ENCODE results near the gene KLHDC9. TPM values are rescaled to one million over a fixed set of nuclear protein-coding genes. Genes with fewer than 3 reads are reported as not detected.

KLHDC9 gene
- total and polyA plus RNA-seq, 2 donors (not counting 1 experiment from before 2014, with no cell fraction given), result 1.6 to 2.7 TPM

DNA sequence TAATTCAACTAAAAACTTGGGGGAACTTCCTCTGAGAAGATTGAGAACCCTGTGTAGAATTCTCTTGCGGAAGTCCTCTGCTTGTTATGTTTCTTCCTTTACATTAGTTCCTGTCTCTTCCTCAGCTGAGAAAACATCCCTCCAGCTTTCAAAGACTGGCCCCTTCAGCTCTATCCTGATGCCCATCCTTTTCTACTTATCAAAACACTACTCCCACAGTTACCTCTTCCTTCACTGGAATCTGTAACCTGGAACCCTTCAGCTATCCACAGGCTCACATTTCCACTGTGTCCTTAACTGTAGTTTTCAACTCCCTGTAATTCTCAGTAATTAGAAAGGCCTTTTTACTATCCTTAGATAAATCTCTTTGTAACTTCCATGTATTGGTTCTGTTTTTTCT lies 40.3 kb downstream of the KLHDC9 start:
- no peaks in the 10 kb centered on the region for H3K9me3 Mint-ChIP-seq (ENCODE audit: insufficient read depth)
- Histone ChIP-seq H3K9ac (ENCODE audit: low read length) (no peak overlapping the region), H2AFZ (ENCODE audit: insufficient read depth, low read depth, low read length, poor library complexity, severe bottlenecking) (no peak overlapping the region), H3K4me3 (ENCODE audit: control extremely low read depth in 1 of 5, extremely low read depth in 1 of 5, insufficient read depth in 1 of 5, low read depth in 2 of 5, low read length in 4 of 5) (no peak overlapping the region), H3K9me3 (ENCODE audit: control extremely low read depth in 1 of 3, control insufficient read depth in 2 of 3, insufficient read depth in 1 of 3, low read length in 2 of 3) (no peaks in the 10 kb centered on the region), H3K4me2 (replicated peaks; ENCODE audit: low read depth, low read length, poor library complexity, severe bottlenecking) (no peak overlapping the region), H3K27me3 (replicated peaks in 1 of 4; ENCODE audit: control extremely low read depth in 1 of 4, control insufficient read depth in 3 of 4, insufficient read depth in 4 of 4, low read length in 3 of 4) (no peaks in the 10 kb centered on the region), H3K27ac (ENCODE audit: low read length in 2 of 2) (no peak overlapping the region), H3K4me1 (ENCODE audit: control insufficient read depth in 2 of 2, insufficient read depth in 2 of 2, low read length in 2 of 2) (peaks cover 5 to 6% of the 10 kb centered on the region in 2 donors), H3K79me2 (ENCODE audit: control insufficient read depth, insufficient read depth, low read length) (peaks cover 28% of the 10 kb centered on the region), H4K20me1 (ENCODE audit: control insufficient read depth, insufficient read depth, low read length, poor library complexity, severe bottlenecking) (no peaks in the 10 kb centered on the region), H3K36me3 (replicated peaks in 1 of 2; ENCODE audit: control extremely low read depth in 1 of 2, control insufficient read depth in 1 of 2, extremely low read depth in 1 of 2, insufficient read depth in 2 of 2, low read length in 1 of 2) (no peaks in the 10 kb centered on the region)
- ChIA-PET POLR2A (no interaction called here), CTCF (interaction anchor here (0.7 to 10.0 kb wide), 11 partner anchors 11 to 148 kb away, joined by 3 to 82 read pairs (median 6); partner anchors contain the start of genes ARHGAP30, KLHDC9, PPOX and TSTD1)
- H3K27me3 Mint-ChIP-seq, result no peaks in the 10 kb centered on the region
- intact Hi-C loops (cut with micrococcal nuclease), result loop anchor here (10.0 kb wide), 1 partner anchor 424 kb away; the partner anchor contains the start of gene CD48
- ATAC-seq (ENCODE audit: low read depth) (no peak), DNase-seq (no peak)
- H3K4me3 Mint-ChIP-seq, result no peak overlapping the region
- TF ChIP-seq EZH2 (IDR thresholded peaks at IDR 0.05; ENCODE audit: borderline replicate concordance, insufficient read depth, low read depth, low read length, poor library complexity, severe bottlenecking), result no peak
- TF ChIP-seq, protein P1, sequence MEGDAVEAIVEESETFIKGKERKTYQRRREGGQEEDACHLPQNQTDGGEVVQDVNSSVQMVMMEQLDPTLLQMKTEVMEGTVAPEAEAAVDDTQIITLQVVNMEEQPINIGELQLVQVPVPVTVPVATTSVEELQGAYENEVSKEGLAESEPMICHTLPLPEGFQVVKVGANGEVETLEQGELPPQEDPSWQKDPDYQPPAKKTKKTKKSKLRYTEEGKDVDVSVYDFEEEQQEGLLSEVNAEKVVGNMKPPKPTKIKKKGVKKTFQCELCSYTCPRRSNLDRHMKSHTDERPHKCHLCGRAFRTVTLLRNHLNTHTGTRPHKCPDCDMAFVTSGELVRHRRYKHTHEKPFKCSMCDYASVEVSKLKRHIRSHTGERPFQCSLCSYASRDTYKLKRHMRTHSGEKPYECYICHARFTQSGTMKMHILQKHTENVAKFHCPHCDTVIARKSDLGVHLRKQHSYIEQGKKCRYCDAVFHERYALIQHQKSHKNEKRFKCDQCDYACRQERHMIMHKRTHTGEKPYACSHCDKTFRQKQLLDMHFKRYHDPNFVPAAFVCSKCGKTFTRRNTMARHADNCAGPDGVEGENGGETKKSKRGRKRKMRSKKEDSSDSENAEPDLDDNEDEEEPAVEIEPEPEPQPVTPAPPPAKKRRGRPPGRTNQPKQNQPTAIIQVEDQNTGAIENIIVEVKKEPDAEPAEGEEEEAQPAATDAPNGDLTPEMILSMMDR (IDR thresholded peaks at IDR 0.05), result no peak
- H3K4me1 Mint-ChIP-seq, result peaks cover 11% of the 10 kb centered on the region
- WGBS (ENCODE audit: insufficient coverage), result 85% methylated on average over 1 of the region's 1 CpG
- H3K27ac Mint-ChIP-seq, result no peak overlapping the region

DNA sequence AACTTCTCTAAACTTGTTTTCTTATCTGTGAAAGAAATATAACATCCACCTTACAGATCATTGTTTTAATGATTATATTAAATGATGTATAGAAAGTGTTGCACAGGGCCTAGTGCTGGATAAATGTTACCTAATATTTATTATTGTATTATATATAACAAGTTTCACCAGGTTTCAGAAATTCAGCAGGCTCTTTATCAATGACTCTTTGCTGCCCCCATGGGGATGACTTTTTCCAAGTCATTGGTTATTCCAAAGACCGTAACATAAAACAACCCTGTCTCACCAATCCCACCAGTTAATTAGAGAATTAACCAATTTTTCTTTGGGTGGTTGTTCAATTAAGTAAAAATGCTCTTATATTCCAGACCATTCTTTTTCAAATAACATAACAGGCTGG lies 41.6 kb downstream of the KLHDC9 start:
- H3K27ac Mint-ChIP-seq, result no peak overlapping the region
- no peak for TF ChIP-seq EZH2 (IDR thresholded peaks at IDR 0.05; ENCODE audit: borderline replicate concordance, insufficient read depth, low read depth, low read length, poor library complexity, severe bottlenecking)
- TF ChIP-seq, protein P1 (IDR thresholded peaks at IDR 0.05), result peak; percentile 54
- no peaks in the 10 kb centered on the region for H3K9me3 Mint-ChIP-seq (ENCODE audit: insufficient read depth)
- Histone ChIP-seq H4K20me1 (ENCODE audit: control insufficient read depth, insufficient read depth, low read length, poor library complexity, severe bottlenecking) (no peaks in the 10 kb centered on the region), H3K9me3 (ENCODE audit: control extremely low read depth in 1 of 3, control insufficient read depth in 2 of 3, insufficient read depth in 1 of 3, low read length in 2 of 3) (no peaks in the 10 kb centered on the region), H3K36me3 (replicated peaks in 1 of 2; ENCODE audit: control extremely low read depth in 1 of 2, control insufficient read depth in 1 of 2, extremely low read depth in 1 of 2, insufficient read depth in 2 of 2, low read length in 1 of 2) (no peaks in the 10 kb centered on the region), H3K9ac (ENCODE audit: low read length) (no peak overlapping the region), H3K4me1 (ENCODE audit: control insufficient read depth in 2 of 2, insufficient read depth in 2 of 2, low read length in 2 of 2) (no peaks in the 10 kb centered on the region), H3K79me2 (ENCODE audit: control insufficient read depth, insufficient read depth, low read length) (peaks cover 16% of the 10 kb centered on the region), H3K4me3 (ENCODE audit: control extremely low read depth in 1 of 5, extremely low read depth in 1 of 5, insufficient read depth in 1 of 5, low read depth in 2 of 5, low read length in 4 of 5) (no peak overlapping the region), H3K27ac (ENCODE audit: low read length in 2 of 2) (no peak overlapping the region), H2AFZ (ENCODE audit: insufficient read depth, low read depth, low read length, poor library complexity, severe bottlenecking) (no peak overlapping the region), H3K4me2 (replicated peaks; ENCODE audit: low read depth, low read length, poor library complexity, severe bottlenecking) (no peak overlapping the region), H3K27me3 (replicated peaks in 1 of 4; ENCODE audit: control extremely low read depth in 1 of 4, control insufficient read depth in 3 of 4, insufficient read depth in 4 of 4, low read length in 3 of 4) (no peaks in the 10 kb centered on the region)
- intact Hi-C loops (cut with micrococcal nuclease), result loop anchor here (1.0 to 10.0 kb wide), 3 partner anchors 142 to 425 kb away; partner anchors contain the start of gene CD48
- no CpG with 5 or more reads among the region's 1 CpG for WGBS (ENCODE audit: insufficient coverage)
- CTCF ChIA-PET, result interaction anchor here (0.7 to 10.0 kb wide), 16 partner anchors 15 to 425 kb away, joined by 3 to 82 read pairs (median 4); partner anchors contain the start of genes ARHGAP30, TSTD1 and USF1
- ATAC-seq (ENCODE audit: low read depth) (peak; percentile 31), DNase-seq (peak; percentile 62)
- no peaks in the 10 kb centered on the region for H3K27me3 Mint-ChIP-seq
- peaks cover 11% of the 10 kb centered on the region for H3K4me1 Mint-ChIP-seq
- POLR2A ChIA-PET, result no interaction called here
- H3K4me3 Mint-ChIP-seq, result no peak overlapping the region
